IPS-NIHi7 (cell line): ENCODE measurements around the gene TMEM238L.

ENCODE experiments used
- DNase-seq: peaks from one replicate; pipeline ENCODE4 v3.0.0; 2012; ENCODE audit warnings: mixed read lengths; ENCODE audit errors: extremely low spot score

The TMEM238L gene

DNA sequence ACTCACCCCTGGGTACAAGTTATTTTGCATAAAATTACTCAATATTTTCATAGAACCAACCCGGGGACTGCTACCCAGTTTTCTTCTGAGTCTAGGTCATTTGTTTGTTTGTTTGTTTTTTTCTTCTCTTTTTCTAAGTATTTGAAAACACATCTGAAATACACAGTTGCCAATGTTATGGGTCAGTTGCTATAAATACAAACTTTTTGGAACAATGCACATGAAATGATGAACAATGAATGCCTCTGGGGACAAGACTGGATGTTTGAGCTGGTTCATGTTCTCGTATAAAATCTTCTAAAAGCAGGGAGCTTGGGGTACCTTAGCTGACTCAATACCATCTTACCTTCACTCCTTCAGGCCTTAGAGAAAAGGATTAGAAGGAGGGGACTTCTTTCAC, 30.5 kb downstream of the TMEM238L start:
- no peak for DNase-seq

DNA sequence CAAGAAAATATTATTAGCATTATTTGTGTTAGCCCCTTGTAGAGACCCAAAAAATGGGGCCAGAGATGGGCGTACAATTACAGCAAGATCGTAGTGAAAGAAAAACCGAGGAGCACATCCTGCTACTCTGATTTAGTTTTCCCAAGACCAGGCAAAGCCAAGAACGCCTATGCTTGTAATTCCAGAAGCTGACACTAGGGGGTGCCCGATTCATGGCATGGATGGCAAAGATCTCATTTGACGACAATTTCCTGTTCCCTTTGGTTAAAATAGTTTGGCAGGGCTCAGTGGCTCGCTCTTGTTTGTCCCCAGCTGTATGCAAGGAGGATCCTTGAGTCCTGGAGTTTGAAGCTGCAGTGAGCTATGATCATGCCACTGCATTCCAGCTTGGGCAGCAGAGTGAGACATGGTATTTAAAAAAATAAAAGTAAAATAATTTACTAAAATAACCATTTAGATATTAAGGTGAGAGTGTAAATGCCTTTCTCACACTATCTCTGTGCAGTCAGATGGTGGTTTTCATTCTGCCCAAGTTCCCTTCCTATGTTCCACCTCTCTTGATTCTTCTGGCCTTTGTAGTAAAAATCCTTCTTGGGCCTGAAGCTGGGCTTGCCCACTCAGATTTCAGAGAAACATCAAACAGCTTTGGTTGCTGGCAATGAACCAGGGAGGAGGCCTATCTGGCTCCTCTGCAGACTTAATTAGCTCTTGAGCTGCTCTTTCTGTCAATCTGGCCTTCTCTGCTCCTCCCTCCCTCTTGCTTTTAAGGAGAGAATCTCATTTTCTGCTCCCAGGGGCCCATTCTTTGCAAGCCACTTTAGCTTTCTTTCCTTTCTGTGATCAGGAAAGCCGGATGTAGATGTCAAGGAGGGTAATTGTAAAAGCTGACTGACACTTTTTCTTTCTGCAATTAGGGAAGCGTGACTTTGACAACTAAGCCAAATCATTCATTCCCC, 31.2 kb downstream of the TMEM238L start:
- peak; percentile 77 for DNase-seq

DNA sequence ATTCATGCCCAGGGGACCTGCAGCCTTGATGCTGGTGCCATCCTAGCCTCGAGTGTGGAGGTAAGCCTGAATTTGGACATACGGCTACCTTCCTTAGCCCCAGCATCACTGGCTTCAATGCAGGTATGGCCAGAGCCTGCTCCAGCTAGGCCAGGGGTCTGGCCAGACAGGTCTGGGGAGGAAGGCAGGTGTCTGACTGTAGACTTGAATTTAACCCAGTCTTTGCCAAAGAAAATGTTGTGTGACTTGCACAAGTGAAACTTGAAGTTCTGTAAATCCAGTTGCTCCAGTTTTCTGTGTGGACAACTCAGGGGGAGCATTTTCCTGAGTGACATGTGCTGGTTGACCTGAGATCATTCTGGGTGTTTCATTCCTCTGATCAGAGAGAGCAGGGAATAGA, 32.8 kb downstream of the TMEM238L start:
- no peak for DNase-seq

DNA sequence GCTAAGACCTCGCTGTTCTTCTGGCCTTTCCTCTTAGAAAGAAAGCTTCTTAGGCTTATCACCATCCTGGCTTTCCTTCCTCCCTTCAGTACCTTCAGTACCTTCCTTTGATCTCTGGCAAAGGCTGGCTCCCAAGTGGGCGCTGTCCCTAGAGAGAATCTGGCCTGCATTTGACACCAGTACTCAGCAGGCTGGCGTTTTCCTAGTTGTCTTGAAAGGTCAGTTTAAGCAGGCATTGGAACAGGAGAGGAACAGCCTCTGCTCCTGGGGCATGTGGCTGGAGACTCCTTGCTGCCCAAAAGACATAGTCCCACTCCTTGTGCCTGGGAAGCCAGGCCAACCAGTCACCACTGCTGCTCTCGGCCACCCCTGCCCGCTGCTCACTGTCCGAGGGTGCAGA, 34.1 kb downstream of the TMEM238L start:
- no peak for DNase-seq

DNA sequence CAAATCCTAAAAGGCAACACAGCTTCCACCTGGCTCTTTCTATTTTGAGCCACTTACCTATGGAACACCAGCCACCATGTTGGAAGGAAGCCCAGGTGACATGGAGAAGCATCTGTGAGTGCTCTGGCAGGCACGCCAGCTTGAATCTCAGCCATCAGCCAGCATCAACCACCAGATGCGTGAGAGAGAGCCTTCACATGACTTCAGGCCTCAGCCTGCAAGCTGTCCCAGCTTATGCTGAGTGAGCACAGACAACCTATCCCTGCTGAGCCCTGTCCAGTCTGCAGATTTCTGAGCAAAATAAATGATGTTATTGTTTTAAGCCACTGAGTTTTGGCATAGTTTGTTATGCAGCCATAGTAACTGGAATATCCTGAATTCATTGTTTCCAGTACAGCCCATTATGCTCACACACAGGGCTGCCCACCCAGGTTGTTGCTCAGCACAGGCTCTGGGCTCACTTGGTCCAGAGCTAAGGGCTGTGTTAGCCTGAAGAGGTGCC, 35.1 kb downstream of the TMEM238L start:
- no peak for DNase-seq

DNA sequence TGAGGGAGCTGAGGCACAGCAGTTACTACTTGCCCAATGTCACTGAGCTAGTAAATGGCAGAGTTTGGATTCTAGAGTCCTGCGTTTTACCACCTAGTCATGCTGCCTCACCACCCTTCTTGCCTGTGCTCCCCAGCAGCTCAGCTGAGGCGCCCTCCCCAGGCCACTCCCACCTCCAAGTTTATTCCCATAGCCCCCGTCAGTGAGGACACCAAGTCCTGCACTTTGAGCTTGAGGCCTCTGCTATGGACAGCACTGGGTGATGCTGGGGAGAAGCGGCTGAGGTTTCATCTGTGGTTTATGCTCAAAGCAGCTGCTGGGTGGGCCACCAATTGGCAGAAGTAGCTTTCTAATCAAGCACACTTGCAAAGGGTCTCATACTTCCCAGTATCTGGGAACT, 36.7 kb downstream of the TMEM238L start:
- no peak for DNase-seq

DNA sequence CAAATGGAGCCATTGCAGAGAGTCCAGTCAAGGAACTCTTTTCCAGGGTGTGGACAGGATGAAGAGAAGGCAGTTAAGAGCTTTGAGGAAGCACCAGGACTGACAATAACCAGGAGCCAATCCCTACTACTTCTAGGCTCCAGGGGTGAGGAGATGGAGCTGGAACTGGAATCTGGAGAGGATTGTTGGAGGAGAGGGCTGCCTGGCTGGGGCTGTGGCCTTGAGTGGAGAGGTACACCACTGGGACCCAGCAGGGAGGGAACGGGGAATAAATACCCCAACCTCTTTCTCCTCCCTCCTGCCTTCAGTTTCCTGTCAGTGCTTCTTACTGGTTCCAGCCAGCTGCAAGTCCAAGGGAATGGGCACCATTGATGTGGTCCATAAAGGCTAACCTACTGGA, 41.9 kb downstream of the TMEM238L start:
- no peak for DNase-seq

DNA sequence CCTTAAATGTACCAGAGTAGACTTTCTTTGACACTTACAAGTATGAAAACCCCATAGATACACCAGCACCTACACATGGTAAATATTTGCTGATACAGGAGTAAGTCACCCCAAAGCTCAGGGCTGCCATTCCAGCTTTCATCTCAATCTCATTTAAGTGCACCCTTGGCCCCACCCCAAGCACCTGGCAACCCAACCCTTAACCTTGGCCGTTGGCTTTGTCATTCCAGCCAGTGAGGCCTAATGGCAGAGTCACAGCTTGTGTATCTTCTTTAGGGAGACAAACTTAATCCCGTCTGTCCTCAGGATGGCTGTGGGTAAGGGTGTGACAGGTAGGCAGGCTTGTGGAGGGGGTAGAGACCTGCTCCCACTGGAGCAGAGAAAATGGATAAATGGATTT, 42.6 kb downstream of the TMEM238L start:
- no peak for DNase-seq

DNA sequence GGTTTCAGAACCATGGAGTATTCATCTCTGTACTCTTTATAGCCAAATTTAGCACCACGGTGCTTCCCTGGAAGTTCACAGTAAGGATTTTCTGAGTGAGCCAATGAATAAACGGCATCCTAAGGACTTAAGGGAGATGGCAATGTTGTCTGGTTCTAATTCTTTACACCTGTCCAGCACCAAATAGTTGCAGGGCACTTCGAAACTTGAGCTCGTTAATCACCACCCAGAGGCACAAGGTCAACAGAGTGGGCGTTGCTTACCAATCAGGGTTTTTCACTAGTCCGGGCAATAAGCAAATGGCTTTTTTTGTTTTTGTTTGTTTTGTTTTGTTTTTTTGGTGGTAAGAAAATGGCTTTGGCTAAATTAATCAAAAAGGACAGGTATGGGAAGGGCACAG, 45.8 kb downstream of the TMEM238L start:
- no peak for DNase-seq

DNA sequence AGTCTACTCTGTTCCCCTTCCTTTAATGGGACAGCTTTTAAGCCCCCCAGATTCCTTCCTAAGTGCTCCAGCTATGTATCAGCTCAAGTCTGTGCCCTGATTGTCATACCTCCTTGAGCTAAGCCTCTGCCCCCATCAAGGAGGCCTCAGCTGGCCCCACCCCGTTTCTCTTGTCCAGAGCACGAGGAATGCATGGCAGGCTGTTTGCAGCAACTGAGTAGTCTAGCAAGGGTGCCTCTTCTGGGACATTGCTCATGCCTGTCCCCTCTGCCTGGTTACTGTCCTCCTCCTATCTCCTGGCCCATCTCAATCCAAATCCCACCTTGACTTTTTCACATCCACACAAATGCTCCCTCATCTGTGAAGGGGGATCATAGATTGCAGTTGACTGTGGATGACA, 46.3 kb downstream of the TMEM238L start:
- no peak for DNase-seq

DNA sequence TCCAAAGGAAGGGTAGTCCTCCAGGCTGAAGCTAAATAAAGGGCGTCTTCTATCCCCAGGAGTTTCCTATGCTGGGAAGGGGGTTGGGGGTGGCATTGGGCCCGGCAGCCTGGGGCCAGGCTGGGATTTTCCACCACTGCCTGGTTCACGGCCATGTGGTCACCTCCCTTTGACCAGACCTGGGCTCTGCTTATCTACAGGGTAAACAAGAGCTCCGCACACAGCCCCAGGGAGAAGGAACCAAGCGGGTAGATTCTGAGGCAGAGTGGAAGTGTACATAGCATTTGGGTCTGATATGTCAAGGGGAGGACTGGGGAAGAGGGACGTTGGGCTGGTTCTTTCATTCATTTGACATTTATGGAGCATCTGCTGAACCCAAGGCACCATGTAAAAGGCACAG, 46.8 kb downstream of the TMEM238L start:
- no peak for DNase-seq

DNA sequence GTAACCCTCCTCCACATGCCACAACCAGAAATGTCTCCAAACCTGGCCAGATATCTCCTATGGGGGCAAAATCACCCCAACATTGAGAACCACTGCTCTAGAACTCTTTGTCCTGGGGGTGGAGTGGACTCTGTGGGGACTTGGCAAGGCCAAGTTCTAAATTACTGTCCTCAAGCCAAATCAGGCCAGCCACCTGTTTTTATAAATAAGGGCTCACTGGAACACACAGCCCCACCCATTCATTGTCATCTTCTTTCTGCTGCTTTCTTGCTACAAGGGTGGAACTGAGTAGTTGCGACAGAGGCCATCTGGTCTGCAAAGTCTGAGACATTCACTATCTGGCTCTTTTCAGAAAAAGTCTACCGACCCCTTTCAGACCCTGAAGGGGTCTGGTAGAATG, 47.3 kb downstream of the TMEM238L start:
- DNase-seq = no peak

DNA sequence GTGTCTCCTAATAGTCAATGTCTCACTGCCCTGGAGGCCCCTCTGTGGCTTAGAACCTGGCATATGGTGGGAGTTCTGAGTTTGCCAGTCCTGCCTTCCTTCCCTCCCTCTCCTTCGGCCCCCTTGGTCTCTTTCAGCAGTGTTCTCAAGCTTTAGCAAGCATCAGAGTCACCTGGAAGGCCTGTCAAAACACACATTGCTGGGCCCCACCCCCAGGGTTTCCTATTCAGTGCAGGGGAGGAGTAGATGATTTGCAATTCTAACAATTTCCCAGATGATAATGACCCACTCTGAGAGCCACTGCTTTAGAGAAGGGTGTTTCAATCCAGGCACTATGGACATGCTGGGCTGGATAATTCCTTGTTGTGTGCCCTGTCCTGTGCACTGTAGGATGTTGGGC, 47.7 kb downstream of the TMEM238L start:
- no peak for DNase-seq

DNA sequence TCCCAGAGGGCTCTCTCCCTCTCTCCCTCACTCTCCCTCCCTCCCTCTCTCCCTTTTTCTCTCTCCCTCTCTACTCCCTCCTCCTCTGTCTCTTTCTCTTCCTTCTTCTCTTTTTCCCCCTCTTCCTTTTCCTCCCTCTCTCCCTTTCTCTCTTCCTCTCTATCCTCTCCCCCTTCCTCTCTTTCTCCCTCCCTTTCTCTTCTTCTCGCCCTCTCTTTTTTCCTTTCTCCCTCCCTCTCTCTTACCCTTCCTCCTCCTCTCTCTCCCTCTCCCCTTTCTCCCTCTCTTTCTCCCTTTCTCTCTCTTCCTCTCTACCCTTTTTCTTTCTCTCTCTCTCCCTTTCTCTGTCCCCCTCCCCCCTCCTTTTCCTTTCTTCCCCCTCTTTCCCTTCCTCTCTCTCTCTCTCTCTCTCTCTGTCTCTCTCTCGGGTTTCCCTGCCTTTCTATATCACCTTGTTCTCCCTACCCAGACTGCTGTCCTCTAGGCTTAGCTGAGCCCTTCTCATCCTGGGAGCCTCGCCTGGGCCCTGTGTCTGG, 48.2 kb downstream of the TMEM238L start:
- no peak for DNase-seq

DNA sequence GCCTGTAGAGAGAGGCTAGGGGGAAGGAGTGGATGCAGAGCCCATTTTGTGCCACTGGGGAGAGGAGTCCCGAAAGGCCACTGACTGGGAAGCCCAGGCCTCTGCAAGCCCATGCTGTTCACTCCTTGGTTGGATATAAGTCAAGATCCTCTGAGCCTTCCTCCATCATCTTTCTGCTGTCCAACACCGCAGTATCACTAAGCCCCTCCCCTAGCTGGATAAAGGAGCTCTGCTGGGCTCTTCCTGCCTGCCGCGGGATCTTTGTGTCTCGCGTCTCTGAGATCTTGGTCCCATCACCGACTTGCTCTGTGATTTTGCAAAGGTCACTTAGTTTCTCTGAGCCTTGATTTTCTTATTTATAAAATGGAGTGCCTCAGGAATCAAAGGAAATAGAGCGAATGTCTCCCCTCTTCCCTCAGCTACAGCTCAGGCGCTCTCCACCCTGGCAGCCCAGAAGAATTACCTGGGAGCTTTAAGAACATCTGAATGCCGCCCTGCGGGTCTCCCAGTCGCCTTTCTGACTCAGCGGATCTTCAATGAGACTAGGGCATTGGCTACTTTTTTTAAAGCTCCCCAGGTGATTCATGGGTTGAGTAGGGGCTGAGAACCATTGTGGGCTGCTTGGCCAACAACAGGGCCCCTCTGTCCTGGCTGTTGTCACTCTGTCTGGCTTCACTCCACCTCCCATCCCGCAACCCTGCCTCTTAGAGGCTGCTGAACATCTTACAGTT, 48.9 kb downstream of the TMEM238L start:
- DNase-seq = peak; percentile 70

DNA sequence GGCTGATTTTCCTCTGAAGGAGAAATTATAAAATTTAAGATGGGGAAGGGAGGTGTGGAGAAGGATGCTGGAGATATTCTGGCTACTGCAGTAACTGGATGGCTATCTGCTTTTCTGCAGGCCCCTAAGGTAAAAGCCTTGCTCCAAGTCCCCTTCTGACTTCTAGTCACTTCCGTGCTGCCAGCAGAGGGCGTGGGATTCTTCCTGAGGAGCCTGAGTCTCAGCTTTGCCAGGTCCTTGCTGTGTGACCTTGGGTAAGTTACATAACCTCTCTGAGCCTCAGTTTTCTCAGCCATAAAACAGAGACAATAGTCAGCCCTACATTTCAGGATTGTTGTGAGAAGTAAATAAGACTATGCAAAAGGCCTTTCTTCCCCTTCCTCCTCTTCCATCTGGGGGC, 49.8 kb downstream of the TMEM238L start:
- peak; percentile 72 for DNase-seq

DNA sequence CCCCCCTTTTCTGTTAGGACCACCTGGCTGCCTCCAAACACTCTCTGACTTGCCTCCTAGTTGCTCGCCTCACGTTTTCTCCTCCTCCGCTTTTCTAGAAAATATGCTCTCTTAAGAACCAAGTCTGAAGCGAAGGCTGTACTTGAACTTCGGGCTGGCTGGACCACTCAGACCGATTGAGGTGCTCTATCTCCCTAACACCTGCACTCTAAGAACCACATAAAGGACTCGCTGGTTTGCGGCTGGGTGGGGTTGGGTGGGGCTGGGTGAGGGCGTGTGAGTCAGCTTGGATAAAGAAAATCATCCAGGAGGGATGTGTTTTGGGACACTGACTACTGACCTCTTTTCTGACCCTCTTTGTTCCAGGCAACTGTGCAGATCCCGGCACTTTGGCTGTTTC, 51.2 kb downstream of the TMEM238L start:
- DNase-seq = no peak

DNA sequence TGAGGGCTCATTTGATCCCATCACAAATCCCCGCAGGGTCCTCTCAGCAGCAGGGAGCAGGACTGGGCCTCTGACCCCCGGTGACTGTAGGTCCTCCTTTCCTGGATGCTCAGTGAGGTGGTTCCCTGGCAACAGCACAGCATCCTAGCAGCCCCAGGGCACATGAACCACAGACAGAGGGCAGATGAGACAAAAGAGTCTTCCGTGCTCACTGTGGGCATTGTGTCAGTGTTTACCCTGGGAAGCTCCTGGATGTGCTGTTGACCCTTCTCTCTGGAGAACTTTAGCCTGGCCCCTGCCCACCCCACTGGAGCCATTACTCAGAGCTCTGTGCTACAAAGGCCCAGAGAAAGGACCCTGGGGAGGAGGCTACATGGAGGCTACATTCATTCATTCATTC, 52.3 kb downstream of the TMEM238L start:
- no peak for DNase-seq

DNA sequence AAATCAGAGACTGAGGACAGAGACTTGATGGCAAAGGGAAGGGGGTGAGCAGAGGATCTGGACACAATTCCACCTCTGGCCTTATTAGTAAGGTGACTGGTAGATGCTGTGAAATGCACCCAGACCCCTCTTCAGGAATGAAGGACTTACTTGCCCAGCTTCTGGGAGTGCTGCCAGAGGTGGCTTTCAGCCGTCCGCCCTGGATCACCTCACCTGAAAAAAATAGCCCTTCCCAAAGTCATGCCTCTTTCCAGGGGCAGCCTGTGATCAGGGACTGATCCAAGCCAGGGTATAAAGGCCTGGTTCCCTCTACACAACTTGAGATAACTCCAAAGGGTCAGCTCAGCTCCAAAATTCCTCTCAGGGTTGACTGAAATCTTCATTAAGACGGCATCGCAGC, 53.7 kb downstream of the TMEM238L start:
- DNase-seq = no peak

DNA sequence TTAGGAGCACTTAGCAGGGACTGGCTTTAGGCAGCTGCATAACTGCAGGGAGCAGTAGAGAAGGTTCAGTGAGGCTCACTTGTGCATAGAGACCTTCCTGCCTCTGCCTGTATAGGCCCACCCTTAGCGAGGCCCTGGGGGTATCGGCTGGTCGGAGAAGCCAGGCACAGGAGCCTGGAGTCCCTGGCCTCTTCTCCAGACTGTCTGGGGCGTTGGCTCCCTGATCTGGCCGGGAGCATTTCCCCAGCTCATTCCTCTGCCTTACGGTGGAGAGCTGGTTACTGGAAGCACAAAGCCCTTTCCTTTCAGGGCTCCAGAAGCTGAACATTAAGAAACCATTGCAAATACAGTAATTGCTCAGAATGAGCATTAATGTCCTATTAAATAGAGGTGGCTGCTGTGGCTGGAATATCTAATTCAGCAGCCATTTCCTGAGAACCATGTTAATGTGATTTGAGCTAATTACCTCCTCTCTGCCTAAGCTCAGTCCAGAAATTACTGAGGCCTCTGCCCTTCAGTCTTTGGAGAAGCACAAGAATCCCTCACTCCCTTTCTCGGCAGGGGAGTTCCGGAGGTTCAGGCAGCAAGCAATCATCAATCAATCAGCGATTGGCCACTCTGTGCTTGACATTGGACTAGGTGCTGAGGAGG, 55.2 kb downstream of the TMEM238L start:
- no peak for DNase-seq

DNA sequence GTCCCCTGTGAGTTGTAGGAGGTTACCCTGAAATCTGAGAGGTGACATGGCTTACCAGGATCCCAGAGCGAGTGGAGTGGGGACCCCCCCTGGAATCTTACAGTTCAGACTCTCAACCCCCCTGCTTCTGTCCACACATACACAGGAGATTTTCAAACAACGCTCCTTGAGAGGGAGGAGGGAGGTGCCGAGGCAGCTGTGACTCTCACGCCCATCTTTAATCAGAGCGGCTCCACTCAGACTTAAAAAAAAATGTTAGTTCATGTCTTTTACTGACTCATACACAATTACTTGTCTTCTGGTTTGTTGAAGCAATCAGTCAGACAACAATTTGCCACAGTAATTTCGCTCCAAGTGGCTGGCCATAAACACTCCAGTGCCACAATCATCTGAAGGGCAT, 58.7 kb downstream of the TMEM238L start:
- DNase-seq = no peak
